OCI-LY7 (cell line): ENCODE results near the gene GPR137B. TPM values are rescaled to one million over a fixed set of nuclear protein-coding genes. Genes with fewer than 3 reads are reported as not detected.

Experiments
- BruUV-seq: library from RNA; stranded (reverse); fragments of 400-500 nt; replicated peaks from 2 replicates; lab custom pipeline; 2021; lab: Mats Ljungman, UMichigan
- CTCF ChIA-PET: fragments of 300-600 bp; sonication (Branson Sonifier 250); formaldehyde crosslinking; loops from one replicate; lab custom pipeline; 2022; ENCODE audit warnings: antibody characterized with exemption; ENCODE audit not compliant: unreplicated experiment; lab: Charles Lee
- POLR2A ChIA-PET: fragments of 300-600 bp; sonication (Branson Sonifier 250); formaldehyde crosslinking; loops from one replicate; lab custom pipeline; 2022; ENCODE audit warnings: antibody characterized with exemption; lab: Charles Lee
- DNase-seq: peaks from one replicate; pipeline ENCODE4 v3.0.0-alpha.2; 2015; ENCODE audit warnings: low spot score
- H2AFZ ChIP-seq: fragments of 200-600 bp; sonication (generic), shearing (Covaris generic); 2 replicates; pipeline ENCODE4 v1.6.1; 2014; ENCODE audit warnings: mild to moderate bottlenecking, antibody characterized with exemption, low read length, moderate library complexity
- H3K27ac ChIP-seq: fragments of 200-600 bp; sonication (generic); 2 replicates; pipeline ENCODE4 v1.5.1; 2014; ENCODE audit warnings: mixed run types, low read depth, mild to moderate bottlenecking, moderate library complexity, low read length, inconsistent platforms; ENCODE audit not compliant: poor library complexity, severe bottlenecking
- H3K36me3 ChIP-seq: fragments of 200-600 bp; sonication (generic); 2 replicates; pipeline ENCODE4 v1.6.1; 2014; ENCODE audit warnings: mild to moderate bottlenecking, antibody characterized with exemption, low read length, moderate library complexity, mixed read lengths; ENCODE audit not compliant: insufficient read depth
- H3K4me1 ChIP-seq: fragments of 200-600 bp; sonication (generic); 2 replicates; pipeline ENCODE4 v1.5.1; 2014; ENCODE audit warnings: mild to moderate bottlenecking, low read length; ENCODE audit not compliant: insufficient read depth, poor library complexity, severe bottlenecking
- H3K4me2 ChIP-seq: fragments of 200-600 bp; sonication (generic); 2 replicates; pipeline ENCODE4 v1.6.1; 2014; ENCODE audit warnings: mild to moderate bottlenecking, low read length
- H3K4me3 ChIP-seq: fragments of 200-600 bp; sonication (generic); 2 replicates; pipeline ENCODE4 v1.5.1; 2014; ENCODE audit warnings: mild to moderate bottlenecking, low read depth, low read length; ENCODE audit not compliant: poor library complexity, severe bottlenecking
- H3K79me2 ChIP-seq: fragments of 200-600 bp; sonication (generic); 2 replicates; pipeline ENCODE4 v1.6.1; 2016; ENCODE audit warnings: low read depth, mild to moderate bottlenecking, low read length, moderate library complexity, mixed read lengths; ENCODE audit not compliant: insufficient read depth
- H3K9me2 ChIP-seq: fragments of 200-600 bp; sonication (generic); 2 replicates; pipeline ENCODE4 v1.6.1; 2016; ENCODE audit warnings: mild to moderate bottlenecking, low read length, mixed read lengths; ENCODE audit not compliant: insufficient read depth
- H3K9me3 ChIP-seq: fragments of 200-600 bp; sonication (generic); 2 replicates; pipeline ENCODE4 v1.6.1; 2014; ENCODE audit warnings: mild to moderate bottlenecking, mixed run types, low read length, mixed read lengths
- H4K20me1 ChIP-seq: fragments of 200-600 bp; sonication (generic); 2 replicates; pipeline ENCODE4 v1.6.1; 2014; ENCODE audit warnings: mild to moderate bottlenecking, antibody characterized with exemption, low read length, moderate library complexity, mixed read lengths; ENCODE audit not compliant: insufficient read depth
- CTCF ChIP-seq: fragments of 200-600 bp; sonication (generic); conservative IDR thresholded peaks from 2 replicates; pipeline ENCODE4 v1.5.1; 2014; ENCODE audit warnings: mild to moderate bottlenecking, antibody characterized with exemption, low read length, moderate library complexity, mixed read lengths
- EZH2phosphoT487 ChIP-seq: fragments of 200-600 bp; sonication (generic); IDR thresholded peaks from 2 replicates; pipeline ENCODE4 v1.6.1; 2018; ENCODE audit warnings: low read depth, borderline replicate concordance, mild to moderate bottlenecking, mixed run types, antibody characterized with exemption, low read length, moderate library complexity, mixed read lengths
- intact Hi-C: fragments of 100-400 bp; cut with micrococcal nuclease; formaldehyde crosslinking; loops from one replicate; pipeline ENCODE4 v1.10.0; 2022; ENCODE audit not compliant: unreplicated experiment
- total RNA-seq, 2 experiments: library from RNA; depleted of rRNA in 1 of 2; stranded (reverse); fragments of >200 nt in 1 of 2; shearing (Covaris generic) in 1 of 2; gene quantifications; 2 replicates each; pipeline ENCODE4 v1.2.3, GENCODE V29; 2014 to 2022

Gene GPR137B
- total RNA-seq, 2 experiments from 2014 or later, result 2.8 to 3.1 TPM

DNA sequence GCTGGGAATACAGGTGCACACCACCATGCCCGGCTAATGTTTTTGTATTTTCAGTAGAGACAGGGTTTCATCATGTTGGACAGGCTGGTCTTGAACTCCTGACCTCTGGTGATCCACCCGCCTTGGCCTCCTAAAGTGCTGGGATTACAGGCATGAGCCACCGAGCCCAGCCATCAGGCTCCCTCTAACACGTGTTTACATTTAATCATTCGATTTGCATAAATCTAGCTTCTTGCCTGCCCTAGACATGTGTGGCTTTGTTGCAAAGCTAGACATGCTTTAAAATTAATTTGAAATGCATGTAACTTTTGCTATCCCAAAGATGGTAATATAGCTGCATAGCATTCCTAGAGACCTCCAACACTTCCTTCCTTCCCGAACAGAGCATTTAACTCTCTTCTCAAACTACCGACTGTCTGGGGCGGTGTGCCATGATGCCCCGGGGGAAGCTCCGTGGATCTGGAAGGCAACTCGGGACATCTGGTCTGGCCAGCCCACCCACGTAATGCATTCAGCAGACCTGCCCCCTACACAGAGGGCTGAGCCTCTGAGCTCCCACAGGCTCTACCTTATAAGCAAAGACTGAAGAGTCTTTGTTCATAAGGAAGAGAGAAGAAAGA, 42.9 kb upstream of the GPR137B start:
- Histone ChIP-seq H3K4me2 (no peak overlapping the region), H3K79me2 (no peaks in the 10 kb centered on the region), H4K20me1 (no peaks in the 10 kb centered on the region), H3K27ac (no peak overlapping the region), H3K4me1 (no peaks in the 10 kb centered on the region), H3K9me3 (no peaks in the 10 kb centered on the region), H3K4me3 (no peak overlapping the region), H2AFZ (no peak overlapping the region), H3K9me2 (no peaks in the 10 kb centered on the region), H3K36me3 (no peaks in the 10 kb centered on the region)
- intact Hi-C loops, result no loop called here
- no TSS peak for BruUV-seq
- no peak for DNase-seq
- CTCF ChIA-PET, result no interaction called here
- POLR2A ChIA-PET, result interaction anchor here (0.6 kb wide), 3 partner anchors 301 to 695 kb away, joined by 3 to 5 read pairs (median 4); no protein-coding TSS in a partner anchor
- no peak for TF ChIP-seq CTCF
- no peak for TF ChIP-seq EZH2phosphoT487

GRCh38 chr1:236100799-236101198, 41.5 kb upstream of the GPR137B start:
- H2AFZ ChIP-seq, result no peak overlapping the region
- intact Hi-C loops, result loop anchor here (5.0 to 10.0 kb wide), 5 partner anchors 244 to 1464 kb away; no protein-coding TSS in a partner anchor
- no peak overlapping the region for H3K4me2 ChIP-seq
- TF ChIP-seq EZH2phosphoT487, result no peak
- no peak for TF ChIP-seq CTCF
- no peaks in the 10 kb centered on the region for H3K9me2 ChIP-seq
- BruUV-seq, result no TSS peak
- no peaks in the 10 kb centered on the region for H3K79me2 ChIP-seq
- no peaks in the 10 kb centered on the region for H3K9me3 ChIP-seq
- H3K4me3 ChIP-seq, result no peak overlapping the region
- ChIA-PET CTCF (no interaction called here), POLR2A (interaction anchor here (0.6 kb wide), 1 partner anchor 678 kb away, joined by 3 read pairs; no protein-coding TSS in a partner anchor)
- H4K20me1 ChIP-seq, result no peaks in the 10 kb centered on the region
- H3K36me3 ChIP-seq, result no peaks in the 10 kb centered on the region
- H3K27ac ChIP-seq, result no peak overlapping the region
- no peak for DNase-seq
- H3K4me1 ChIP-seq, result no peaks in the 10 kb centered on the region
